ENCODE measurements around the gene MARCHF7.

GRCh38 chr2:159708066-159708760, 4.1 kb upstream of the MARCHF7 start:
- TF ChIP-seq ZNF8 (CRISPR knock-in tag; IDR thresholded peaks at IDR 0.05) (no peak), ESRRG (CRISPR knock-in tag; IDR thresholded peaks at IDR 0.05) (no peak), CREB5 (CRISPR knock-in tag; IDR thresholded peaks at IDR 0.05; ENCODE audit: low read depth) (no peak), ZFP3 (CRISPR knock-in tag; IDR thresholded peaks at IDR 0.05) (no peak), GLIS3 (CRISPR knock-in tag; IDR thresholded peaks at IDR 0.05) (no peak), BACH2 (CRISPR knock-in tag; IDR thresholded peaks at IDR 0.05; ENCODE audit: borderline replicate concordance) (no peak), ZNF565 (CRISPR knock-in tag; conservative IDR thresholded peaks at IDR 0.05; ENCODE audit: low read depth) (no peak), TOX (CRISPR knock-in tag; IDR thresholded peaks at IDR 0.05; ENCODE audit: borderline replicate concordance) (no peak), ZFP30 (CRISPR knock-in tag; IDR thresholded peaks at IDR 0.05) (no peak), PATZ1 (CRISPR knock-in tag; IDR thresholded peaks at IDR 0.05; ENCODE audit: borderline replicate concordance) (no peak), PPARA (CRISPR knock-in tag; IDR thresholded peaks at IDR 0.05; ENCODE audit: borderline replicate concordance) (no peak)
